ENCODE measurements around the gene TMTC1. TPM values are rescaled to one million over a fixed set of nuclear protein-coding genes. Genes with fewer than 3 reads are reported as not detected.

The TMTC1 gene
- total and polyA plus RNA-seq, 9 of the 15 experiments (the other 6 are each of a cell fraction or from before 2014, with no cell fraction given), result under 0.01 to 0.18 (median 0.06) TPM; not detected in 2

- TF ChIP-seq, protein P1, sequence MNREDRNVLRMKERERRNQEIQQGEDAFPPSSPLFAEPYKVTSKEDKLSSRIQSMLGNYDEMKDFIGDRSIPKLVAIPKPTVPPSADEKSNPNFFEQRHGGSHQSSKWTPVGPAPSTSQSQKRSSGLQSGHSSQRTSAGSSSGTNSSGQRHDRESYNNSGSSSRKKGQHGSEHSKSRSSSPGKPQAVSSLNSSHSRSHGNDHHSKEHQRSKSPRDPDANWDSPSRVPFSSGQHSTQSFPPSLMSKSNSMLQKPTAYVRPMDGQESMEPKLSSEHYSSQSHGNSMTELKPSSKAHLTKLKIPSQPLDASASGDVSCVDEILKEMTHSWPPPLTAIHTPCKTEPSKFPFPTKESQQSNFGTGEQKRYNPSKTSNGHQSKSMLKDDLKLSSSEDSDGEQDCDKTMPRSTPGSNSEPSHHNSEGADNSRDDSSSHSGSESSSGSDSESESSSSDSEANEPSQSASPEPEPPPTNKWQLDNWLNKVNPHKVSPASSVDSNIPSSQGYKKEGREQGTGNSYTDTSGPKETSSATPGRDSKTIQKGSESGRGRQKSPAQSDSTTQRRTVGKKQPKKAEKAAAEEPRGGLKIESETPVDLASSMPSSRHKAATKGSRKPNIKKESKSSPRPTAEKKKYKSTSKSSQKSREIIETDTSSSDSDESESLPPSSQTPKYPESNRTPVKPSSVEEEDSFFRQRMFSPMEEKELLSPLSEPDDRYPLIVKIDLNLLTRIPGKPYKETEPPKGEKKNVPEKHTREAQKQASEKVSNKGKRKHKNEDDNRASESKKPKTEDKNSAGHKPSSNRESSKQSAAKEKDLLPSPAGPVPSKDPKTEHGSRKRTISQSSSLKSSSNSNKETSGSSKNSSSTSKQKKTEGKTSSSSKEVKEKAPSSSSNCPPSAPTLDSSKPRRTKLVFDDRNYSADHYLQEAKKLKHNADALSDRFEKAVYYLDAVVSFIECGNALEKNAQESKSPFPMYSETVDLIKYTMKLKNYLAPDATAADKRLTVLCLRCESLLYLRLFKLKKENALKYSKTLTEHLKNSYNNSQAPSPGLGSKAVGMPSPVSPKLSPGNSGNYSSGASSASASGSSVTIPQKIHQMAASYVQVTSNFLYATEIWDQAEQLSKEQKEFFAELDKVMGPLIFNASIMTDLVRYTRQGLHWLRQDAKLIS (CRISPR knock-in tag; IDR thresholded peaks at IDR 0.05), result no peak
- TF ChIP-seq RAD21 (CRISPR knock-in tag; conservative IDR thresholded peaks at IDR 0.05 in 1 of 2, IDR thresholded peaks at IDR 0.05 in 1 of 2), result peak; percentile 64 to 79
- TF ChIP-seq MTA2 (IDR thresholded peaks at IDR 0.05; ENCODE audit: low read depth), result no peak
- TF ChIP-seq SMC3 (conservative IDR thresholded peaks at IDR 0.05; ENCODE audit: insufficient read depth, low read depth, low read length), result peak; percentile 54
- no peak for TF ChIP-seq BRD4 (IDR thresholded peaks at IDR 0.05)
- TF ChIP-seq EP300 (IDR thresholded peaks at IDR 0.05; ENCODE audit: low read length), result no peak
Measured at GRCh38 chr12:29519585-29520182, 264.1 kb downstream of the TMTC1 start (continued).

DNA sequence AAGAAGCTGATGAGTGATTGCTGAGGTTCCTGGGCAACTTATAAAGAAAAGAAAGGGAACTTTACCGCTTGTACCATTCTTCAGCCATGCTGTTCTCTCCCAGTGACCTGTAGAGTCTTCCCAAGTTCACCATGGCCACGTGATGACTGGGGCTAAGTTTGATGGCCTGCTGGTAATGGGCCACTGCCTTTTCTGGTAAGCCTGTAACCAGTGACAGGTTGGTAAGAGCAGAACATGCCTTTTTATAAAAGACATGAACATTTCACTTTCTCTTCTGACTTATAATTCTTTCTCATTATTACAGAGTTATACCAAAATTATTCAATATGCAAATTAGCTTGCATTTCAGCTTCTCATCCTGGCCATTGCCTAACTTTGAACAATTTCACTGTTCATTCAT is 265.3 kb downstream of the TMTC1 start:
- no peaks in the 10 kb centered on the region; a peak in 1 of 5 replicates for H3K4me1 ChIP-seq (replicated peaks in 1 of 2; ENCODE audit: control insufficient read depth in 2 of 2, insufficient read depth in 2 of 2, low read length in 2 of 2)
- H3K9ac ChIP-seq (ENCODE audit: insufficient read depth in 1 of 2, low read depth in 2 of 2, low read length in 2 of 2), result no peak overlapping the region
- no TSS peak for BruUV-seq (replicated peaks)
- ATAC-seq (no peak), DNase-seq (ENCODE audit: extremely low read depth in 1 of 4, low spot score in 3 of 4) (no peak), FAIRE-seq (no peak)
- H2AFZ ChIP-seq (ENCODE audit: low read depth, low read length), result no peak overlapping the region
- in situ Hi-C loops (cut with MboI), result no loop called here
- no peaks in the 10 kb centered on the region for H3K36me3 ChIP-seq (ENCODE audit: control insufficient read depth, insufficient read depth, low read length)
- ChIA-PET CTCF (ENCODE audit: low intra/inter-chr PET ratio) (interaction anchor here (4.2 kb wide), 1 partner anchor 1289 kb away, joined by 36 read pairs; no protein-coding TSS in a partner anchor), POLR2A (no interaction called here)
- no peak overlapping the region for H3K4me3 ChIP-seq
- no peaks in the 10 kb centered on the region for H3K79me2 ChIP-seq (ENCODE audit: control insufficient read depth, insufficient read depth, low read length)
- H3K9me3 ChIP-seq (replicated peaks; ENCODE audit: control insufficient read depth, insufficient read depth, low read depth, low read length), result no peaks in the 10 kb centered on the region
- no peak overlapping the region for H3K27ac ChIP-seq (ENCODE audit: extremely low read depth, low read depth, low read length)
- WGBS (ENCODE audit: insufficient coverage, low coverage, missing lambda C conversion rate), result 0% methylated on average over 2 of the region's 2 CpGs
- intact Hi-C loops (cut with micrococcal nuclease), result no loop called here
- TF ChIP-seq USF2 (CRISPR knock-in tag; IDR thresholded peaks at IDR 0.05) (peak; percentile 38; the same call in 1 of the 2 replicates), MTF1 (CRISPR knock-in tag; IDR thresholded peaks at IDR 0.05; ENCODE audit: borderline replicate concordance) (no peak)
- H3K27me3 ChIP-seq (ENCODE audit: control insufficient read depth in 2 of 2, insufficient read depth in 2 of 2, low read length in 2 of 2), result peaks cover 0 to 4% of the 10 kb centered on the region in 2 experiments; a peak in 1 of 5 replicates
- no peak overlapping the region for H3K4me2 ChIP-seq (ENCODE audit: insufficient read depth, low read length)
- no peaks in the 10 kb centered on the region for H4K20me1 ChIP-seq (replicated peaks; ENCODE audit: control insufficient read depth, insufficient read depth, low read length)
- H3K9me1 ChIP-seq (ENCODE audit: control insufficient read depth, insufficient read depth, low read length), result no peaks in the 10 kb centered on the region

All from K562 (cell line).